DOHH2 (cell line): ENCODE results near the gene MFAP3.

Source experiments
- EZH2phosphoT487 ChIP-seq: fragments of 200-600 bp; sonication (generic); IDR thresholded peaks from 2 replicates; pipeline ENCODE4 v1.6.1; 2017; ENCODE audit warnings: borderline replicate concordance, mild to moderate bottlenecking, antibody characterized with exemption, low read length, moderate library complexity, mixed read lengths
- TF ChIP-seq, protein P1 (sequence below): fragments of 200-600 bp; sonication (generic); IDR thresholded peaks from one replicate; pipeline ENCODE4 v1.5.1; 2014; ENCODE audit warnings: antibody characterized with exemption, mild to moderate bottlenecking, low read depth, low read length; ENCODE audit not compliant: poor library complexity, severe bottlenecking

DNA sequence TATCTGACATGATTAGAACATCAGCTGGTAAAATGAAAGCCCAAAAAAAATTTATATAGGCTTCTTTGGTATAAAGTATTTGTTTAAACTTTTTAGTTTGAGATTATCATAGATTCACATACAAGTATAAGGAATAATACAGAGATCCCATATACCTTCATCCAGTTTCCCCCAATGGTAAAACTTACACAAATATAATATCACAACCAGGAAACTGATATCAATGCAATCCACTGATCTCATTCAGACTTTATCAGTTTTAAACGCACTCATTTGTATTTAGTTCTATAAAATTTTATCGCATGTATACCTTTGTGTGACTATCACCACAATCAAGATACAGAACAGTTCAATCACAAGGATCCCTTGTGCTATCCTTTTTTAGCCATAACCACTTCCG is 3.8 kb upstream of the MFAP3 start:
- TF ChIP-seq, protein P1, sequence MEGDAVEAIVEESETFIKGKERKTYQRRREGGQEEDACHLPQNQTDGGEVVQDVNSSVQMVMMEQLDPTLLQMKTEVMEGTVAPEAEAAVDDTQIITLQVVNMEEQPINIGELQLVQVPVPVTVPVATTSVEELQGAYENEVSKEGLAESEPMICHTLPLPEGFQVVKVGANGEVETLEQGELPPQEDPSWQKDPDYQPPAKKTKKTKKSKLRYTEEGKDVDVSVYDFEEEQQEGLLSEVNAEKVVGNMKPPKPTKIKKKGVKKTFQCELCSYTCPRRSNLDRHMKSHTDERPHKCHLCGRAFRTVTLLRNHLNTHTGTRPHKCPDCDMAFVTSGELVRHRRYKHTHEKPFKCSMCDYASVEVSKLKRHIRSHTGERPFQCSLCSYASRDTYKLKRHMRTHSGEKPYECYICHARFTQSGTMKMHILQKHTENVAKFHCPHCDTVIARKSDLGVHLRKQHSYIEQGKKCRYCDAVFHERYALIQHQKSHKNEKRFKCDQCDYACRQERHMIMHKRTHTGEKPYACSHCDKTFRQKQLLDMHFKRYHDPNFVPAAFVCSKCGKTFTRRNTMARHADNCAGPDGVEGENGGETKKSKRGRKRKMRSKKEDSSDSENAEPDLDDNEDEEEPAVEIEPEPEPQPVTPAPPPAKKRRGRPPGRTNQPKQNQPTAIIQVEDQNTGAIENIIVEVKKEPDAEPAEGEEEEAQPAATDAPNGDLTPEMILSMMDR: no peak
- TF ChIP-seq EZH2phosphoT487: no peak
